Stimulated activated CD8-positive, alpha-beta memory T cell treated with anti-CD3 and anti-CD28 coated beads, Interleukin-2, amount 100 ng/mL, for 1 hour (primary cell): Measurements from ENCODE around the gene SLC38A2.

Experiments used
- DNase-seq, 2 donors: peaks; one replicate each; pipeline ENCODE4 v3.0.0-alpha.2; 2020; ENCODE audit warnings: low read depth in 2 of 2

SLC38A2 gene

GRCh38 chr12:46318037-46318436 lies 54.5 kb downstream of the SLC38A2 start:
- no peak for DNase-seq
